Stomach (tissue), 4 donors: Measurements from ENCODE around the gene ONECUT2.

Experiments used
- EP300 ChIP-seq: sonication (generic); formaldehyde crosslinking; IDR thresholded peaks from one replicate; pipeline ENCODE4 v1.6.1; 2017; ENCODE audit warnings: antibody characterized with exemption
- POLR2A ChIP-seq, 4 donors: fragments of 450-650 bp; IDR thresholded peaks; one replicate each; pipeline ENCODE4 v1.6.1; 2016; ENCODE audit warnings: antibody characterized with exemption in 4 of 4, control low read depth in 2 of 4, mild to moderate bottlenecking in 1 of 4, moderate library complexity in 1 of 4
- POLR2AphosphoS5 ChIP-seq, 3 donors: sonication (generic); formaldehyde crosslinking; IDR thresholded peaks; one replicate each; pipeline ENCODE4 v1.6.1; 2016; ENCODE audit warnings: antibody characterized with exemption in 3 of 3
- TF ChIP-seq, protein P1 (sequence below), 7 experiments: fragments of 450-650 bp in 4 of 7; fragments of 200-600 bp in 3 of 7; sonication (generic) in 3 of 7; IDR thresholded peaks; one replicate each; pipeline ENCODE4 v1.5.1; 2016 to 2019; ENCODE audit warnings: antibody characterized with exemption in 7 of 7, control low read depth in 2 of 7, mild to moderate bottlenecking in 1 of 7

- TF ChIP-seq, protein P1, sequence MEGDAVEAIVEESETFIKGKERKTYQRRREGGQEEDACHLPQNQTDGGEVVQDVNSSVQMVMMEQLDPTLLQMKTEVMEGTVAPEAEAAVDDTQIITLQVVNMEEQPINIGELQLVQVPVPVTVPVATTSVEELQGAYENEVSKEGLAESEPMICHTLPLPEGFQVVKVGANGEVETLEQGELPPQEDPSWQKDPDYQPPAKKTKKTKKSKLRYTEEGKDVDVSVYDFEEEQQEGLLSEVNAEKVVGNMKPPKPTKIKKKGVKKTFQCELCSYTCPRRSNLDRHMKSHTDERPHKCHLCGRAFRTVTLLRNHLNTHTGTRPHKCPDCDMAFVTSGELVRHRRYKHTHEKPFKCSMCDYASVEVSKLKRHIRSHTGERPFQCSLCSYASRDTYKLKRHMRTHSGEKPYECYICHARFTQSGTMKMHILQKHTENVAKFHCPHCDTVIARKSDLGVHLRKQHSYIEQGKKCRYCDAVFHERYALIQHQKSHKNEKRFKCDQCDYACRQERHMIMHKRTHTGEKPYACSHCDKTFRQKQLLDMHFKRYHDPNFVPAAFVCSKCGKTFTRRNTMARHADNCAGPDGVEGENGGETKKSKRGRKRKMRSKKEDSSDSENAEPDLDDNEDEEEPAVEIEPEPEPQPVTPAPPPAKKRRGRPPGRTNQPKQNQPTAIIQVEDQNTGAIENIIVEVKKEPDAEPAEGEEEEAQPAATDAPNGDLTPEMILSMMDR (IDR thresholded peaks at IDR 0.05): no peak
- TF ChIP-seq POLR2AphosphoS5 (IDR thresholded peaks at IDR 0.05): no peak
- no peak for TF ChIP-seq POLR2A (IDR thresholded peaks at IDR 0.05)
- TF ChIP-seq EP300: no peak
These were observed 9.0 kb upstream of the ONECUT2 start for GRCh38 chr18:57426187-57426586.
